Esophagus squamous epithelium (tissue), 5 donors: ENCODE results near the gene RBM28. TPM values are rescaled to one million over a fixed set of nuclear protein-coding genes. Genes with fewer than 3 reads are reported as not detected.

ENCODE experiments used
- DNase-seq: peaks from one replicate; lab custom pipeline; 2025; lab: John Stamatoyannopoulos, UW
- H3K27ac ChIP-seq, 4 donors: fragments of 200-600 bp; sonication (generic); one replicate each; pipeline ENCODE4 v1.5.1; 2016 to 2019; ENCODE audit warnings: mild to moderate bottlenecking in 1 of 4
- H3K27me3 ChIP-seq, 4 donors: fragments of 200-600 bp; sonication (generic); 1 replicate in 3 of 4; 2 replicates in 1 of 4; pipeline versions ENCODE4 v1.5.1 to v1.6.0; 2017 to 2021; ENCODE audit warnings: antibody characterized with exemption in 1 of 4
- H3K36me3 ChIP-seq, 3 donors: fragments of 200-600 bp; sonication (generic); one replicate each; pipeline ENCODE4 v1.5.1; 2016 to 2019
- H3K4me1 ChIP-seq, 3 donors: fragments of 200-600 bp; sonication (generic); one replicate each; pipeline ENCODE4 v1.5.1; 2017 to 2019
- H3K4me3 ChIP-seq, 4 donors: fragments of 200-600 bp; sonication (generic); 1 replicate in 3 of 4; 2 replicates in 1 of 4; pipeline ENCODE4 v1.5.1; 2016 to 2019; ENCODE audit warnings: mild to moderate bottlenecking in 2 of 4, moderate library complexity in 1 of 4
- H3K9me3 ChIP-seq, 3 donors: fragments of 200-600 bp; sonication (generic); one replicate each; pipeline ENCODE4 v1.5.1; 2016 to 2019
- CTCF ChIP-seq, 6 experiments: fragments of 450-650 bp in 4 of 6; fragments of 200-600 bp in 2 of 6; sonication (generic) in 2 of 6; IDR thresholded peaks; one replicate each; pipeline ENCODE4 v1.5.1; 2016 to 2019; ENCODE audit warnings: antibody characterized with exemption in 6 of 6, mild to moderate bottlenecking in 4 of 6, moderate library complexity in 4 of 6
- POLR2A ChIP-seq, 4 donors: fragments of 450-650 bp; IDR thresholded peaks; one replicate each; pipeline ENCODE4 v1.6.1; 2017; ENCODE audit warnings: antibody characterized with exemption in 4 of 4, mild to moderate bottlenecking in 4 of 4, moderate library complexity in 3 of 4
- WGBS, 2 donors: methylation state at CpG; one replicate each; pipeline ENCODE4 v1.1.5; 2018; 5-methylcytosine and 5-hydroxymethylcytosine counted together
- intact Hi-C: fragments of 100-400 bp; cut with DNase I; formaldehyde crosslinking; loops from one replicate; pipeline ENCODE4 v1.15.0; 2022
- total RNA-seq, 4 donors: library from RNA; depleted of rRNA; stranded (reverse); fragments of >200 nt; gene quantifications; one replicate each; pipeline ENCODE4 v1.1.0, GENCODE V29; 2016
- donor health status: DM: yes; HTN: yes; CAD: no.

The RBM28 gene
- total RNA-seq, 4 donors from 2014 or later: 12.9 to 28.8 (median 18.7) TPM

DNA sequence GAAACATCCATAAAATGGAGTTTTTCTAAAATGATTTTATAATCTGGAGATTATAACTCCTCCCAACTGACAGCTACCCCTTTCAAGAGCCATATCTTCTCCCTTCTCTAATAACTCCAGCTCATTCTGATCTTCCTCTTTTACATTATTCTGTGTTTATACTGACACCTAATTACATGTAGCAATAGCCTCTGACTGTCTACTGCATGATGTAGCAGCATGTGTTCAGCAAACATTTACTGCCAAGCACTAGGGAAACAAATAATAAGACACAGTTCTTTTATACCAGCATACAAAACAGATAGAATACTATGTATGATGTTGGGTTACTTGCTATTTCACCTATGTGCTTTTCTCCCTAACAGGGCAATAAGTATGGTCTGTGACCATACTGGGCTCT is 20.7 kb downstream of the RBM28 start:
- no peak for DNase-seq
- Histone ChIP-seq H3K9me3 (no peaks in the 10 kb centered on the region), H3K4me3 (no peak overlapping the region), H3K36me3 (peaks cover under 1 to 100% (median 40%) of the 10 kb centered on the region in 3 donors), H3K27me3 (no peaks in the 10 kb centered on the region), H3K4me1 (peaks cover 0 to 12% (median 0%) of the 10 kb centered on the region in 3 donors), H3K27ac (no peak overlapping the region)
- intact Hi-C loops: no loop called here
- no peak for TF ChIP-seq CTCF (IDR thresholded peaks at IDR 0.05)
- TF ChIP-seq POLR2A (IDR thresholded peaks at IDR 0.05): no peak

DNA sequence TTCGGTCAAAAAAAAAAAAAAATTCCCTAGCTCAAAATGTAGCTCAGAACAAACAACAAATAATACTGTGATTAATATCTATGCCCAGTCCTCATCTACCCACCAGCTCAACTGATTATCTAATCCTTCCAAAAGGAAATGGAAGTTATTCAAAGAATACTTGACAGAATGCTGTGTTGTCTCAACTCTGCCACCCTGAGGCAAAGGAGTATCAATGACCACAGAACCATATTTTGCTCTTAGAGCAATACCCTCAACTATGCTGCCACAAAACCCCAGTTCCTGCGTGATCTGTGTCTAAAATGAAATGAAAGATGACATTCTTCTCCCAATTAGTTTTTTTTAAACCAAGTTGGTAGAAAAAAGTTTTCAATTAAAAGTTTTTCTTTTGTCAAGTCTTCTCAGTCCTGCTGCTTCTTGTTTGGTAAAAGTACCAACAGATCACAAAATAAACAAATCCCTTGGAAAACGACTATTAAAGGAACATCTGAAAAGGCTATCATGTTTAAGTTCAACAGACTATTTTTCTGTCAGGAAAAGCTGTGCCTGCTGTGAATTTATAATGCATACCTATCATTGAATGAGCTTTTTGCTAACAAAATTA is 21.6 kb downstream of the RBM28 start:
- DNase-seq: no peak
- intact Hi-C loops: no loop called here
- peaks cover 6 to 100% (median 49%) of the 10 kb centered on the region in 3 donors for H3K36me3 ChIP-seq

GRCh38 chr7:128321044-128321422 is 22.7 kb downstream of the RBM28 start:
- Histone ChIP-seq H3K27ac (peak overlapping the region in 1 of 4 donors; percentile 2), H3K4me3 (no peak overlapping the region), H3K9me3 (no peaks in the 10 kb centered on the region), H3K4me1 (peaks cover 0 to 12% (median 0%) of the 10 kb centered on the region in 3 donors), H3K27me3 (no peaks in the 10 kb centered on the region), H3K36me3 (peaks cover 6 to 100% (median 60%) of the 10 kb centered on the region in 3 donors)
- intact Hi-C loops: no loop called here
- TF ChIP-seq CTCF (IDR thresholded peaks at IDR 0.05): no peak
- no peak for TF ChIP-seq POLR2A (IDR thresholded peaks at IDR 0.05)
- no peak for DNase-seq
- WGBS, 2 donors: 77 to 78% methylated on average over 3 to 5 of the region's 5 CpGs

More for the DNA sequence above, 21.6 kb downstream of the RBM28 start:
- no peak overlapping the region for H3K4me3 ChIP-seq
- WGBS, 2 donors: 25 to 49% methylated on average over 3 of the region's 3 CpGs
- no peaks in the 10 kb centered on the region for H3K27me3 ChIP-seq
- no peak for TF ChIP-seq POLR2A (IDR thresholded peaks at IDR 0.05)
- peak in 5 of 6 experiments; percentile 33 to 63 (median 41) for TF ChIP-seq CTCF (IDR thresholded peaks at IDR 0.05)
- H3K4me1 ChIP-seq: peaks cover 0 to 12% (median 0%) of the 10 kb centered on the region in 3 donors
- no peaks in the 10 kb centered on the region for H3K9me3 ChIP-seq
- H3K27ac ChIP-seq: peak overlapping the region in 2 of 4 donors; percentile 8 to 21

GRCh38 chr7:128318691-128319090 is 25.0 kb downstream of the RBM28 start:
- H3K27me3 ChIP-seq: no peaks in the 10 kb centered on the region
- no peak for DNase-seq
- TF ChIP-seq POLR2A (IDR thresholded peaks at IDR 0.05): no peak
- no peak for TF ChIP-seq CTCF (IDR thresholded peaks at IDR 0.05)
- peaks cover 13 to 100% (median 55%) of the 10 kb centered on the region in 3 donors for H3K36me3 ChIP-seq
- intact Hi-C loops: no loop called here
- 81 to 82% methylated on average over 5 of the region's 5 CpGs for WGBS, 2 donors
- no peak overlapping the region for H3K27ac ChIP-seq
- H3K4me3 ChIP-seq: no peak overlapping the region
- H3K9me3 ChIP-seq: no peaks in the 10 kb centered on the region
- H3K4me1 ChIP-seq: peaks cover 0 to 12% (median 0%) of the 10 kb centered on the region in 3 donors

DNA sequence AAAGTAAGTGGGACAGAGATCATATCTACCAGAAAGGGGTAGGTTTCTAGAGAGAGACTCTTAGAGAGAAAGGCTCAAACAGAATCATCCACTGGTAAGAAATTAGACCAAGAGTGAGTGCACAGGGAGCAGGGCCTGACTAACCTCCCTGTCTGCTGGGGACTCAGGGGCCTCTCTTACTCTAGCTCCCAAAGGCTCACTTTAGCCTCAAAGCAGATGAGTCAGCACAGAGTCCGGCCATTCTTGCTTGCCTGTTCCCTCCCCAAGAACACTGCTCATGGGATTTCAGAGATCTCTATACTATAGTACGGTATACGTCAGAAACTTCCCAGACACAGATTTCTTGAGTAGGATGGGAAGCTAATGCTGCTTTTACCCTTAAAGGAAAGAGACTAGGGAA is 32.7 kb downstream of the RBM28 start:
- H3K4me3 ChIP-seq: no peak overlapping the region
- no peak for TF ChIP-seq POLR2A (IDR thresholded peaks at IDR 0.05)
- TF ChIP-seq CTCF (IDR thresholded peaks at IDR 0.05): no peak
- intact Hi-C loops: no loop called here
- H3K36me3 ChIP-seq: peaks cover 18 to 100% (median 52%) of the 10 kb centered on the region in 3 donors
- no peaks in the 10 kb centered on the region for H3K27me3 ChIP-seq
- no peaks in the 10 kb centered on the region for H3K4me1 ChIP-seq
- H3K9me3 ChIP-seq: no peaks in the 10 kb centered on the region
- H3K27ac ChIP-seq: no peak overlapping the region
- no peak for DNase-seq
- 90 to 95% methylated on average over 2 to 3 of the region's 3 CpGs for WGBS, 2 donors
